Measurements from ENCODE around the gene MST1. TPM values are rescaled to one million over a fixed set of nuclear protein-coding genes. Genes with fewer than 3 reads are reported as not detected.

MST1 gene
- total RNA-seq, 4 donors from 2014 or later: 0.89 to 7.3 (median 4.4) TPM

GRCh38 chr3:49673121-49673714 lies 16.1 kb downstream of the MST1 start:
- no CpG with 5 or more reads among the region's 17 CpGs for WGBS, 2 donors (ENCODE audit: low coverage in 1 of 2)

GRCh38 chr3:49671291-49672288 lies 17.7 kb downstream of the MST1 start:
- Histone ChIP-seq H3K27me3 (peaks cover 29% of the 10 kb centered on the region), H3K36me3 (peaks cover 0 to 15% of the 10 kb centered on the region in 2 donors), H3K27ac (no peak overlapping the region), H3K9me3 (no peaks in the 10 kb centered on the region), H3K4me1 (peaks cover 0 to 25% (median 10%) of the 10 kb centered on the region in 3 donors), H3K4me3 (no peak overlapping the region)
- no peak for ATAC-seq
- 23 to 37% methylated on average over 6 to 10 of the region's 11 CpGs for WGBS, 2 donors (ENCODE audit: low coverage in 1 of 2)
- TF ChIP-seq CTCF (IDR thresholded peaks at IDR 0.05) (peak in 3 of 4 experiments; percentile 67 to 84 (median 77)), POLR2A (IDR thresholded peaks at IDR 0.05) (no peak), POLR2AphosphoS5 (IDR thresholded peaks at IDR 0.05) (no peak)

More at GRCh38 chr3:49673121-49673714, 16.1 kb downstream of the MST1 start:
- Histone ChIP-seq H3K4me1 (peaks cover 0 to 25% (median 10%) of the 10 kb centered on the region in 3 donors), H3K27me3 (peaks cover 14% of the 10 kb centered on the region), H3K9me3 (no peaks in the 10 kb centered on the region), H3K27ac (peak overlapping the region; percentile 64 to 94 (median 92)), H3K4me3 (peak overlapping the region; percentile 65 to 93), H3K36me3 (peaks cover 0 to 31% of the 10 kb centered on the region in 2 donors)
- no peak for ATAC-seq
- TF ChIP-seq CTCF (IDR thresholded peaks at IDR 0.05): no peak
- no peak for TF ChIP-seq POLR2A (IDR thresholded peaks at IDR 0.05)
- TF ChIP-seq POLR2AphosphoS5 (IDR thresholded peaks at IDR 0.05): no peak
- TF ChIP-seq EP300 (IDR thresholded peaks at IDR 0.05): no peak

- Histone ChIP-seq H3K27ac (no peak overlapping the region), H3K9me3 (no peaks in the 10 kb centered on the region), H3K27me3 (peaks cover 36% of the 10 kb centered on the region), H3K36me3 (peaks cover 0 to 8% of the 10 kb centered on the region in 2 donors), H3K4me1 (peaks cover 0 to 25% (median 10%) of the 10 kb centered on the region in 3 donors), H3K4me3 (no peak overlapping the region)
- no peak for TF ChIP-seq CTCF (IDR thresholded peaks at IDR 0.05)
- 72% methylated on average over 6 of the region's 6 CpGs; no CpG with 5 or more reads in 1 of the 2 donors for WGBS, 2 donors (ENCODE audit: low coverage in 1 of 2)
- no peak for ATAC-seq
Measured at GRCh38 chr3:49670940-49671290, 18.4 kb downstream of the MST1 start.

- Histone ChIP-seq H3K27me3 (peaks cover 51% of the 10 kb centered on the region), H3K4me3 (no peak overlapping the region), H3K4me1 (peaks cover 0 to 9% (median 4%) of the 10 kb centered on the region in 3 donors), H3K9me3 (no peaks in the 10 kb centered on the region), H3K27ac (no peak overlapping the region), H3K36me3 (no peaks in the 10 kb centered on the region)
- TF ChIP-seq CTCF (IDR thresholded peaks at IDR 0.05): no peak
- no peak for TF ChIP-seq POLR2AphosphoS5 (IDR thresholded peaks at IDR 0.05)
- no peak for TF ChIP-seq EP300 (IDR thresholded peaks at IDR 0.05)
- no peak for TF ChIP-seq POLR2A (IDR thresholded peaks at IDR 0.05)
- no peak for ATAC-seq
- no CpG with 5 or more reads among the region's 3 CpGs for WGBS, 2 donors (ENCODE audit: low coverage in 1 of 2)
Measured at GRCh38 chr3:49669352-49669751, 19.9 kb downstream of the MST1 start.
